ENCODE data around the gene NSUN4. TPM values are rescaled to one million over a fixed set of nuclear protein-coding genes. Genes with fewer than 3 reads are reported as not detected.

NSUN4 gene
- total and polyA plus RNA-seq, 2 of the 13 experiments (the other 11 are each of a cell fraction or from before 2014, with no cell fraction given) = 21.5 to 23.5 TPM

- TF ChIP-seq SOX13 (IDR thresholded peaks at IDR 0.05) (no peak), SOX13 (CRISPR knock-in tag; conservative IDR thresholded peaks at IDR 0.05 in 1 of 2, IDR thresholded peaks at IDR 0.05 in 1 of 2) (no peak), ZNF557 (CRISPR knock-in tag; IDR thresholded peaks at IDR 0.05) (0 out of 2 replicates have a peak, but pooled peaks have one; percentile 10), YEATS2 (CRISPR knock-in tag; IDR thresholded peaks at IDR 0.05; ENCODE audit: borderline replicate concordance) (no peak), FOSL2 (CRISPR knock-in tag; IDR thresholded peaks at IDR 0.05) (no peak), PRMT3 (CRISPR knock-in tag; IDR thresholded peaks at IDR 0.05; ENCODE audit: borderline replicate concordance, low read depth) (no peak), EP300 (IDR thresholded peaks at IDR 0.05; ENCODE audit: low read depth in 2 of 2, low read length in 2 of 2) (no peak), EP300 (CRISPR knock-in tag; IDR thresholded peaks at IDR 0.05; ENCODE audit: borderline replicate concordance) (no peak), KLF16 (CRISPR knock-in tag; IDR thresholded peaks at IDR 0.05) (no peak), ZNF670 (CRISPR knock-in tag; IDR thresholded peaks at IDR 0.05; ENCODE audit: borderline replicate concordance) (0 out of 2 replicates have a peak, but pooled peaks have one; percentile 21), ZNF414 (CRISPR knock-in tag; IDR thresholded peaks at IDR 0.05) (no peak), ZNF770 (CRISPR knock-in tag; IDR thresholded peaks at IDR 0.05) (no peak), ZBED4 (CRISPR knock-in tag; IDR thresholded peaks at IDR 0.05; ENCODE audit: borderline replicate concordance) (no peak), MAX (IDR thresholded peaks at IDR 0.05) (no peak), E2F2 (CRISPR knock-in tag; IDR thresholded peaks at IDR 0.05; ENCODE audit: borderline replicate concordance) (no peak), E2F1 (CRISPR knock-in tag; IDR thresholded peaks at IDR 0.05) (no peak), ZBTB20 (CRISPR knock-in tag; IDR thresholded peaks at IDR 0.05; ENCODE audit: borderline replicate concordance, low read depth) (peak; percentile 15; the same call in 1 of the 2 replicates), KLF15 (CRISPR knock-in tag; IDR thresholded peaks at IDR 0.05; ENCODE audit: borderline replicate concordance) (no peak), POLR2AphosphoS5 (IDR thresholded peaks at IDR 0.05; ENCODE audit: low read depth, low read length) (0 out of 2 replicates have a peak, but pooled peaks have one; percentile 6), HHEX (CRISPR knock-in tag; IDR thresholded peaks at IDR 0.05) (no peak), TEAD3 (CRISPR knock-in tag; optimal IDR thresholded peaks at IDR 0.05; ENCODE audit: borderline replicate concordance) (no peak)
Observed at GRCh38 chr1:46301406-46301807, 39.2 kb upstream of the NSUN4 start (continued).

Measured in HepG2 (cell line).